HFF-Myc (cell line): ENCODE results near the gene AMOT.

ENCODE experiments used
- DNase-seq: peaks from one replicate; pipeline ENCODE4 v3.0.0-alpha.2; 2011; ENCODE audit warnings: low read depth; ENCODE audit errors: extremely low read depth
- H3K4me3 ChIP-seq: replicated peaks from 2 replicates; pipeline ENCODE4 v1.5.1; 2011; ENCODE audit warnings: low read depth, mild to moderate bottlenecking, control low read depth, low read length
- TF ChIP-seq, protein P1 (sequence below): IDR thresholded peaks from 2 replicates; pipeline ENCODE4 v1.5.1; 2012; ENCODE audit warnings: mild to moderate bottlenecking, low read depth, low read length, control low read depth; ENCODE audit errors: missing control alignments

Gene AMOT

GRCh38 chrX:112832481-112833095, 8.0 kb downstream of the AMOT start:
- no peak overlapping the region for H3K4me3 ChIP-seq
- no peak for DNase-seq
- TF ChIP-seq, protein P1, sequence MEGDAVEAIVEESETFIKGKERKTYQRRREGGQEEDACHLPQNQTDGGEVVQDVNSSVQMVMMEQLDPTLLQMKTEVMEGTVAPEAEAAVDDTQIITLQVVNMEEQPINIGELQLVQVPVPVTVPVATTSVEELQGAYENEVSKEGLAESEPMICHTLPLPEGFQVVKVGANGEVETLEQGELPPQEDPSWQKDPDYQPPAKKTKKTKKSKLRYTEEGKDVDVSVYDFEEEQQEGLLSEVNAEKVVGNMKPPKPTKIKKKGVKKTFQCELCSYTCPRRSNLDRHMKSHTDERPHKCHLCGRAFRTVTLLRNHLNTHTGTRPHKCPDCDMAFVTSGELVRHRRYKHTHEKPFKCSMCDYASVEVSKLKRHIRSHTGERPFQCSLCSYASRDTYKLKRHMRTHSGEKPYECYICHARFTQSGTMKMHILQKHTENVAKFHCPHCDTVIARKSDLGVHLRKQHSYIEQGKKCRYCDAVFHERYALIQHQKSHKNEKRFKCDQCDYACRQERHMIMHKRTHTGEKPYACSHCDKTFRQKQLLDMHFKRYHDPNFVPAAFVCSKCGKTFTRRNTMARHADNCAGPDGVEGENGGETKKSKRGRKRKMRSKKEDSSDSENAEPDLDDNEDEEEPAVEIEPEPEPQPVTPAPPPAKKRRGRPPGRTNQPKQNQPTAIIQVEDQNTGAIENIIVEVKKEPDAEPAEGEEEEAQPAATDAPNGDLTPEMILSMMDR, result no peak

DNA sequence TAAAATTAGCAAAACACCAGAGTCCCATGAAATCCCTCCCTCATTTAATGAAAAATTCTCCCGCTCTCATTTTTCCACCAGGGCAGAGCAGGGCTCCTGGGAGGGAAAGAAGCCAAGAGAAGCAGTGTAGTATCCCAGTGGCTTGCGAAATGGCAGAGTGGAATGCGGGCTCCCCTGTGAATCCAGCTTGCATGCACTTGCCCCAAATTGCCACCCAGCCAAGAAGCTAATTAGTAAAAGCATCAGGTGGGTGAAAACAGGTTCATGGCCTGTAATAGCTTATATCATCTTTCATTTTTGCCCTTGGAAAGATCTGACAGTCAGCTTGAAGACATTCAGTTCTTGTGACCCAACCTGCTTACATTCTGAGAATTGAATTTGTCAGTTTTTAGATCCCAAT, 10.1 kb downstream of the AMOT start:
- TF ChIP-seq, protein P1, result no peak
- no peak for DNase-seq
- no peak overlapping the region for H3K4me3 ChIP-seq

DNA sequence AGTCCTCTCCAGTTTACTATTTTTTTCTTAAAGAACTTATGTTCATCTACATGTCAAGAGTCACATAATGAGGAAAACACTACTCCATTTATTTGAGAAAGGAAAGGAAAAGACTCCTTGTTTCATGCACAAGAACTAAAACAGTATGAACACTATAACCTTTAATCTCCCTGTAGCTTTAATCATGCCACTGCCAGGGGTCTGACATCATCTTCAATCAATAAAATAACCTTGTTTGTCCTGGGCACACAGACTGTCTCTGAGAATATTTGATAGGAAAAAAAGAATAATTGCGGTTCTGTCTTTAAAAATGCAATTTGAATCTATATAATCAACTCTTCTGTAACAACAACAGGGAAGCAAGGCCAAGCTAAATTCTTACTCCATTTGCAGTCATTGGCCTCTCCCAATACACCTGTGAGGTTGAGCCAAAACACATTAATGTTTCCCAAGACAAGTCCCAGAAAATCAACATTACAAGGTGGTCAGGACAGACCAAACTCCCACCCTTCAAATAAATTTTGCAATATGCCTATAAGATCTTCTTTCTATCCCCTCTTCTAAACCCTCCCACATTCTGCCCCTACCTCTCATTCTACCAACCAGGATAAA, 13.2 kb downstream of the AMOT start:
- TF ChIP-seq, protein P1, result no peak
- no peak overlapping the region for H3K4me3 ChIP-seq
- no peak for DNase-seq

- no peak overlapping the region for H3K4me3 ChIP-seq
- DNase-seq, result no peak
- TF ChIP-seq, protein P1, result no peak
These were observed 14.6 kb downstream of the AMOT start for GRCh38 chrX:112826023-112826422.

GRCh38 chrX:112822892-112823291, 17.7 kb downstream of the AMOT start:
- DNase-seq, result no peak
- no peak overlapping the region for H3K4me3 ChIP-seq
- TF ChIP-seq, protein P1, result no peak

DNA sequence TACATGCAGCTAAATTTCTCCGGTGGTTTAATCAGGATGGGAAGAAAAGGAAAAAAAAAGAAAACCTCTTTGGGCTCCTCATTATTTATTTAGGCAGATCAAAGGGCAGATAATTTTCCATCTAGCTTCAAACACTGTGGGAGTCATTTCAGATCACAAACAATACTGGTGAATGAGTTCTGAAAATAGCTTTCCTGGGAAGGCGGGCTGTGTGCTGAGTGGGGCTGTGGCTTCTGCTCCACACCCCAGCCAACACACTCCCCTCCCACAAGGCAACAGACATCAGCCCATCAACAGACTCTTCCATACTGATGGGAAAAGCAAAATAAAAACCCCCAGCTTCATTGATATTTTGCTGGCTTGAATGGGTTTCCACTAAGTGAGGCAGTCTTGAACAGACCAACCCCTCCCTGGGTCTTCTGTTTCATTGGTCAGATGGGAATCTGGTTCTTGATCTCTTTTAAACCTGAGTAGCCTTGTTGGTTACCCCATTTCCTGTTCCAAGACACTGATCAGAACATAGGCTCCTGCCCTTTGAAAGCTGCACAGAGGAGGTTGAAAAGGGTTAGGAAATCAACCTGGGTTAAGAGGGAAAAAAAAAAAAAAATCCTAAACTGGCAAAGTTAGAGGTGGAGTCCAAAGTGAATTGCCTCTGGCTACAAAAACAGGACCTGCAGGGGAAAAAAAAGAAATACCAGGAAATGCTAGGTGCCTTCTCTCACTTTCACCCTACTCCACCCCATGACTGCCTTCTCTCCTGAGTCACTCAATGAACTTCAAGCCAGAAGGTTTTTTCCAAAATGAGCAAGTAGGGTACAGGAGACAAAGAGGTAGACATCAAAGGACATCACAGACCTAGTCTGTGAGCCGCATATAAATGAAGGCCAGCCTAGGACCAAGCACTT, 20.0 kb downstream of the AMOT start:
- DNase-seq, result no peak
- no peak overlapping the region for H3K4me3 ChIP-seq
- TF ChIP-seq, protein P1, result no peak
